K562 (cell line): ENCODE measurements around the gene DTNB. TPM values are rescaled to one million over a fixed set of nuclear protein-coding genes. Genes with fewer than 3 reads are reported as not detected.

Experiments
- ATAC-seq: fragments of 200-7000 bp; cut with Tn5 transposase; 3 replicates; pipeline ENCODE4 v1.9.1; 2020; ENCODE audit warnings: moderate library complexity
- BruUV-seq: library from RNA; stranded (reverse); fragments of 400-500 nt; replicated peaks from 2 replicates; lab custom pipeline; 2021; lab: Mats Ljungman, UMichigan
- CTCF ChIA-PET: fragments of 300-600 bp; formaldehyde crosslinking; extraction: SDS; loops from one replicate; lab custom pipeline; 2021; ENCODE audit warnings: low intra/inter-chr PET ratio; lab: Yijun Ruan, JAX
- POLR2A ChIA-PET: fragments of 300-600, 350-650 bp; sonication (Branson Sonifier 250); formaldehyde crosslinking; extraction: SDS; loops from one replicate; lab custom pipeline; 2021; ENCODE audit warnings: antibody characterized with exemption, inconsistent platforms; lab: Yijun Ruan, JAX
- DNase-seq, 4 experiments: peaks; one replicate each; pipeline versions ENCODE4 v3.0.0 to v3.0.0-alpha.2; 2011 to 2018; ENCODE audit warnings: low spot score in 3 of 4, mixed read lengths in 3 of 4; ENCODE audit errors: extremely low read depth in 1 of 4
- FAIRE-seq: peaks from 2 replicates; lab custom pipeline; 2011; peaks lifted over from hg19 to GRCh38; lab: Jason Lieb, UNC
- H2AFZ ChIP-seq: 2 replicates; pipeline ENCODE4 v1.6.0; 2011; ENCODE audit warnings: low read depth, low read length, control low read depth, inconsistent platforms
- H3K27ac ChIP-seq: fragments of 200-600 bp; 3 replicates; pipeline ENCODE4 v1.8.0; 2011; ENCODE audit warnings: low read depth, mild to moderate bottlenecking, control low read depth, inconsistent platforms, low read length, moderate library complexity, mixed read lengths; ENCODE audit errors: extremely low read depth
- H3K27me3 ChIP-seq, 2 experiments: fragments of 300-600 bp in 1 of 2; 2 replicates in 1 of 2; 3 replicates in 1 of 2; pipeline versions ENCODE4 v1.6.0 to v1.8.0; 2011; ENCODE audit warnings: inconsistent platforms in 2 of 2, low read length in 2 of 2, mild to moderate bottlenecking in 1 of 2, mixed read lengths in 1 of 2, moderate library complexity in 1 of 2; ENCODE audit not compliant: control insufficient read depth in 2 of 2, insufficient read depth in 2 of 2
- H3K36me3 ChIP-seq: fragments of 300-600 bp; 3 replicates; pipeline ENCODE4 v1.8.0; 2011; ENCODE audit warnings: mild to moderate bottlenecking, low read length, inconsistent platforms; ENCODE audit not compliant: control insufficient read depth, insufficient read depth
- H3K4me1 ChIP-seq, 2 experiments: fragments of 200-600 bp in 1 of 2; replicated peaks in 1 of 2; 2 replicates in 1 of 2; 3 replicates in 1 of 2; pipeline versions ENCODE4 v1.5.1 to v1.8.0; 2011; ENCODE audit warnings: inconsistent platforms in 2 of 2, low read length in 2 of 2, mild to moderate bottlenecking in 1 of 2, mixed read lengths in 1 of 2, moderate library complexity in 1 of 2; ENCODE audit not compliant: control insufficient read depth in 2 of 2, insufficient read depth in 2 of 2
- H3K4me2 ChIP-seq: 2 replicates; pipeline ENCODE4 v1.6.1; 2011; ENCODE audit warnings: low read length, control low read depth, inconsistent platforms, mixed read lengths; ENCODE audit not compliant: insufficient read depth
- H3K4me3 ChIP-seq: fragments of 200-600 bp; sonication (generic), shearing (Covaris generic); 2 replicates; pipeline ENCODE4 v1.5.1; 2016; ENCODE audit warnings: control low read depth, inconsistent platforms
- H3K79me2 ChIP-seq: fragments of 200-600 bp; 3 replicates; pipeline ENCODE4 v1.8.0; 2011; ENCODE audit warnings: low read length, inconsistent platforms; ENCODE audit not compliant: control insufficient read depth, insufficient read depth
- H3K9ac ChIP-seq, 2 experiments: 2 replicates each; pipeline versions ENCODE4 v1.6.0 to v1.6.1; 2011; ENCODE audit warnings: low read depth in 2 of 2, low read length in 2 of 2, control low read depth in 1 of 2, inconsistent platforms in 1 of 2, mild to moderate bottlenecking in 1 of 2, mixed read lengths in 1 of 2; ENCODE audit not compliant: insufficient read depth in 1 of 2
- H3K9me1 ChIP-seq: one replicate; pipeline ENCODE4 v1.6.0; 2011; ENCODE audit warnings: inconsistent platforms, mild to moderate bottlenecking, low read length, moderate library complexity; ENCODE audit not compliant: control insufficient read depth, insufficient read depth
- H3K9me3 ChIP-seq: replicated peaks from 2 replicates; pipeline ENCODE4 v1.5.1; 2011; ENCODE audit warnings: low read depth, low read length, inconsistent platforms; ENCODE audit not compliant: control insufficient read depth, insufficient read depth
- H4K20me1 ChIP-seq: replicated peaks from 2 replicates; pipeline ENCODE4 v1.6.1; 2011; ENCODE audit warnings: low read length, inconsistent platforms, mixed read lengths; ENCODE audit not compliant: control insufficient read depth, insufficient read depth
- CBFA2T2 ChIP-seq: fragments of 450-650 bp; conservative IDR thresholded peaks from 2 replicates; pipeline ENCODE4 v1.6.1; 2017; ENCODE audit warnings: mild to moderate bottlenecking
- CBX3 ChIP-seq, 2 experiments: IDR thresholded peaks; 1 replicate in 1 of 2; 2 replicates in 1 of 2; pipeline ENCODE4 v1.6.1; 2012; ENCODE audit warnings: inconsistent platforms in 2 of 2, low read length in 2 of 2, borderline replicate concordance in 1 of 2, control low read depth in 1 of 2
- DACH1 ChIP-seq: fragments of 450-650 bp; IDR thresholded peaks from 2 replicates; pipeline ENCODE4 v1.6.1; 2018; ENCODE audit not compliant: partially characterized antibody
- E4F1 ChIP-seq: fragments of 250-450 bp; sonication (Bioruptor Pico); IDR thresholded peaks from 2 replicates; pipeline ENCODE4 v1.5.0; 2021; ENCODE audit warnings: mild to moderate bottlenecking, borderline replicate concordance
- GTF3C2 ChIP-seq: IDR thresholded peaks from 3 replicates; pipeline ENCODE4 v1.6.1; 2011; ENCODE audit warnings: borderline replicate concordance, mild to moderate bottlenecking, moderate library complexity; ENCODE audit not compliant: insufficient read length; ENCODE audit errors: extremely low read depth
- MEIS2 ChIP-seq: fragments of 450-650 bp; IDR thresholded peaks from 2 replicates; pipeline ENCODE4 v1.6.1; 2014; ENCODE audit warnings: mild to moderate bottlenecking; ENCODE audit not compliant: partially characterized antibody
- MXI1 ChIP-seq: IDR thresholded peaks from 2 replicates; pipeline ENCODE4 v1.6.1; 2011; ENCODE audit warnings: low read depth, mild to moderate bottlenecking, improper control_type of control experiment, low read length
- NR2C2 ChIP-seq, 2 experiments: fragments of 200-800 bp in 1 of 2; sonication (Bioruptor generic) in 1 of 2; sonication (generic) in 1 of 2; formaldehyde crosslinking in 1 of 2; IDR thresholded peaks; 2 replicates each; pipeline versions ENCODE4 v1.6.1 to v1.8.0; 2016 to 2022; ENCODE audit warnings: mild to moderate bottlenecking in 1 of 2, missing compliant biosample characterization in 1 of 2, missing genetic modification characterization in 1 of 2, missing genetic modification reagents in 1 of 2
- SNIP1 ChIP-seq: fragments of 450-650 bp; IDR thresholded peaks from 2 replicates; pipeline ENCODE4 v1.7.1; 2017; ENCODE audit warnings: low read depth, mild to moderate bottlenecking
- ZBTB49 ChIP-seq: sonication (generic); formaldehyde crosslinking; IDR thresholded peaks from 2 replicates; pipeline ENCODE4 v1.8.0; 2022; ENCODE audit warnings: missing genetic modification reagents, mild to moderate bottlenecking, borderline replicate concordance
- ZKSCAN8 ChIP-seq: fragments of 200-800 bp; sonication (Bioruptor generic); IDR thresholded peaks from 2 replicates; pipeline ENCODE4 v1.6.1; 2016; ENCODE audit warnings: missing genetic modification characterization, missing compliant biosample characterization
- ZNF175 ChIP-seq: fragments of 200-800 bp; sonication (Bioruptor generic); IDR thresholded peaks from 2 replicates; pipeline ENCODE4 v1.6.1; 2016; ENCODE audit warnings: low read depth, mild to moderate bottlenecking, missing genetic modification characterization, missing compliant biosample characterization
- ZNF436 ChIP-seq: fragments of 250-450, 450-650 bp; sonication (Bioruptor Pico); formaldehyde crosslinking; IDR thresholded peaks from 2 replicates; pipeline ENCODE4 v1.7.0; 2020; ENCODE audit warnings: mild to moderate bottlenecking
- ZNF511 ChIP-seq: sonication (generic); formaldehyde crosslinking; IDR thresholded peaks from 2 replicates; pipeline ENCODE4 v1.8.0; 2022; ENCODE audit warnings: mild to moderate bottlenecking, missing genetic modification reagents
- WGBS: fragments of 100-300 bp; shearing (Covaris generic); methylation state at CpG from one replicate; pipeline ENCODE4 v1.1.6; 2016; ENCODE audit warnings: low coverage, mixed read lengths; ENCODE audit not compliant: insufficient coverage; ENCODE audit errors: missing lambda C conversion rate; 5-methylcytosine and 5-hydroxymethylcytosine counted together
- in situ Hi-C: fragments of 300-500 bp; cut with MboI; formaldehyde crosslinking; loops from 4 replicates; pipeline ENCODE4 v1.15.0; 2018; ENCODE audit warnings: inconsistent platforms, mixed read lengths
- intact Hi-C: fragments of 100-400 bp; cut with micrococcal nuclease; formaldehyde crosslinking; loops from 2 replicates; pipeline ENCODE4 v1.14.2; 2022
- polyA plus RNA-seq, 8 experiments: library from polyadenylated mRNA; depleted of rRNA in 4 of 8; stranded (reverse) in 5 of 8; unstranded in 3 of 8; fragments of >200 nt; fragmentation: Nextera tagmentation in 2 of 8; fragmentation: Illumina TruSeq in 1 of 8; extraction: Ambion mirVana in 2 of 8; extraction: Trizol in 1 of 8; gene quantifications; 2 replicates each; pipeline versions ENCODE4 v1.2.1 to v1.2.3, GENCODE V29; 2011 to 2014; ENCODE audit warnings: inconsistent platforms in 1 of 8, missing spikeins in 1 of 8
- total RNA-seq, 7 experiments: library from RNA; depleted of rRNA in 6 of 7; stranded (reverse); fragments of >200 nt in 6 of 7; fragmentation: Illumina TruSeq in 2 of 7; extraction: Trizol in 2 of 7; gene quantifications; 2 replicates each; pipeline versions ENCODE4 v1.2.1 to v1.2.3, GENCODE V29; 2011 to 2021; ENCODE audit warnings: low replicate concordance in 1 of 7

DTNB gene
- total and polyA plus RNA-seq, 9 of the 15 experiments (the other 6 are each of a cell fraction or from before 2014, with no cell fraction given), result 0.18 to 2.0 (median 0.77) TPM; not detected in 2

GRCh38 chr2:25497918-25498407 is 175.4 kb downstream of the DTNB start:
- Histone ChIP-seq H3K36me3 (no peaks in the 10 kb centered on the region), H4K20me1 (no peaks in the 10 kb centered on the region), H3K4me3 (no peak overlapping the region), H3K9me3 (no peaks in the 10 kb centered on the region), H2AFZ (no peak overlapping the region), H3K4me1 (no peaks in the 10 kb centered on the region), H3K9me1 (no peaks in the 10 kb centered on the region), H3K27me3 (peaks cover 4 to 7% of the 10 kb centered on the region in 2 experiments; a peak in 4 of 5 replicates), H3K27ac (no peak overlapping the region), H3K9ac (no peak overlapping the region), H3K4me2 (no peak overlapping the region), H3K79me2 (no peaks in the 10 kb centered on the region)
- BruUV-seq, result no TSS peak
- ChIA-PET CTCF (no interaction called here), POLR2A (no interaction called here)
- FAIRE-seq (no peak), ATAC-seq (no peak), DNase-seq (no peak)
- intact Hi-C loops (no loop called here), in situ Hi-C loops (no loop called here)
- 0% methylated on average over 2 of the region's 2 CpGs for WGBS
- no peak for TF ChIP-seq ZKSCAN8
- no peak for TF ChIP-seq ZNF511
- no peak for TF ChIP-seq GTF3C2
- TF ChIP-seq CBFA2T2, result no peak
- TF ChIP-seq DACH1, result no peak
- no peak for TF ChIP-seq CBX3 (IDR thresholded peaks at IDR 0.05; ENCODE audit: borderline replicate concordance in 1 of 2, low read length in 2 of 2)
- TF ChIP-seq NR2C2 (CRISPR knock-in tag; IDR thresholded peaks at IDR 0.05), result no peak
- no peak for TF ChIP-seq NR2C2 (tag; IDR thresholded peaks at IDR 0.05)
- no peak for TF ChIP-seq SNIP1
- TF ChIP-seq E4F1 (CRISPR knock-in tag), result no peak
- TF ChIP-seq ZBTB49 (CRISPR knock-in tag), result no peak
- TF ChIP-seq MXI1, result no peak
- TF ChIP-seq ZNF175, result no peak
- no peak for TF ChIP-seq MEIS2
- TF ChIP-seq ZNF436 (CRISPR knock-in tag), result no peak
